GM21529 (cell line): ENCODE results near the gene TUBG1.

Source experiments
- ATAC-seq: cut with Tn5 transposase; IDR thresholded peaks from one replicate; pipeline ENCODE4 v1.9.1; 2021; ENCODE audit not compliant: unreplicated experiment

TUBG1 gene

DNA sequence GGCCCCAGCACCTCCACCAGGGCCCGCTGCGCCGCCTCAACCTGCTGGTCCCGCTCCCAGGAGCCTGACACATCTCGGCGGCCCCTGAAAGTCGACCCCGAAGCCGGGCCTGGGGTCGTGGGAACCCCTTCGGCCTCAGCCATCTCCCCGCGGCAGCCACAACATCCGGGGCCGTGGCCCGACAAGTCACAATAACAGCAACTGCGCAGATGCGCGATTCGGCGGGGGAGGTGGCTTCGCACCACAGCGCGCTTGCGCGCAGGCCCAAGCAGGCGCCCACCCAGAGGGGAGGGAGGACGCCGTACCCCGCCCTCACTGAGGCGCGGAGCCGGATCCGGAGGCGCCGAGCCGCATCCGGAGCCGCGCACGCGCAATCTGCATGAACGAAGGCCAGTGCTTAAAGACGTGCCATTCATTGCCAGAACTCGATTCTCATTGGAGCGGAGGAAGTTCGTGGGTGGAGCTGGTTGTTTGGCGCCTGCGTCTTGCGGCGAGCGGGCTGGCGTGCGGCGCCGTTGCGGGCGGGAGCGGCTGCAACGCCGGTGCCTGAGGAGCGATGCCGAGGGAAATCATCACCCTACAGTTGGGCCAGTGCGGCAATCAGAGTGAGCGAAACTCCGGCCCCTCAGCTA lies at the start of gene TUBG1, which contains the start of gene RETREG3:
TSS of gene TUBG1 (plus strand) at position 502 of the 632 bp plus-strand sequence. CDS start at position 557, 55 bp downstream.
TSS of gene RETREG3 (minus strand) at position 193 of the 632 bp plus-strand sequence. CDS start at position 143, 50 bp downstream.
- peak; percentile 77 for ATAC-seq

DNA sequence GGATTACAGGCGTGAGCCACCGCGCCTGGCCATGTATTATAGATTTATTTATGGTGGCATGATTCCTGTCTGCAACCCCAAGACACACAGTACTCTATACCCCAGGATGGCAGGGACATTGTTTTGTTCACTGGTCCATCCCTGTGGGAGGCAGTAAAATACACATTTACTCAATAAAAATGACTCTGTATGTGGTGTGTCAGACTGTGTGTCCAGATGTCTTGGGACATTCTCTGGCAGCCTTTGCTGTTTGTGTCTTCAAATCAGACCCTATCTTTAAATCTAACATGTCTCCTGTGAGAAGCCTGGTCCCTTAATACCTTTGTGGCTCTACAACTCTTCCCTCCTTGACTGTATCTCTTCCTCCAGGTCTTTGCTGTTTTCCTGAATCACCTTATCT lies 49.2 kb upstream of the TUBG1 start:
- no peak for ATAC-seq

DNA sequence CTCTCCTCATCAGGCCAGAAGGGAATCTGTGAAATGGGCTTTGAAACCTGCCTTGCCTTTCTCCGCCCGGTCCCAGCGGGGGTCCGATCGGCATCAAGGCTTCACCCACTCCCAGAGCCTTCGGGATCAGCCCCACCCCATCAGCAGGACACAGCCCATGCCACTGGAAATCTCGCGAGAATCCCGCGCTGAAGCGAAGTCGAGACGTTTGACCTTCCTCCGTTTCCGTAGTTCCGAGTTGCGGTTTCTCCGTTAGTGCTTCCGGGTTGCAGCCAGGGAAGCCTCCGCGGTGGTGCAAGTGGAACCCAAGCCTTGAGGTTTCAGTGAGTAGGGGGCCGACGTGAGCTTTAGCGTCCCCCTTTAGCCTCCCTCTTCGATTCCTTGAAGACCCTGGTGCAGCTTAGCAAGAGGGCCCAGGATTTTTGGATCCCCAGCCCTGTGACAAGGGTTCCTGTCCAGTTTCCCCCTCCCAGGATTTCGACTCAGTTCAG lies 47.5 kb upstream of the TUBG1 start, which contains the start of gene COASY:
TSS of gene COASY (plus strand) at position 252 of the 491 bp plus-strand sequence. CDS start 475 bp downstream, outside the sequence.
- ATAC-seq, result no peak

DNA sequence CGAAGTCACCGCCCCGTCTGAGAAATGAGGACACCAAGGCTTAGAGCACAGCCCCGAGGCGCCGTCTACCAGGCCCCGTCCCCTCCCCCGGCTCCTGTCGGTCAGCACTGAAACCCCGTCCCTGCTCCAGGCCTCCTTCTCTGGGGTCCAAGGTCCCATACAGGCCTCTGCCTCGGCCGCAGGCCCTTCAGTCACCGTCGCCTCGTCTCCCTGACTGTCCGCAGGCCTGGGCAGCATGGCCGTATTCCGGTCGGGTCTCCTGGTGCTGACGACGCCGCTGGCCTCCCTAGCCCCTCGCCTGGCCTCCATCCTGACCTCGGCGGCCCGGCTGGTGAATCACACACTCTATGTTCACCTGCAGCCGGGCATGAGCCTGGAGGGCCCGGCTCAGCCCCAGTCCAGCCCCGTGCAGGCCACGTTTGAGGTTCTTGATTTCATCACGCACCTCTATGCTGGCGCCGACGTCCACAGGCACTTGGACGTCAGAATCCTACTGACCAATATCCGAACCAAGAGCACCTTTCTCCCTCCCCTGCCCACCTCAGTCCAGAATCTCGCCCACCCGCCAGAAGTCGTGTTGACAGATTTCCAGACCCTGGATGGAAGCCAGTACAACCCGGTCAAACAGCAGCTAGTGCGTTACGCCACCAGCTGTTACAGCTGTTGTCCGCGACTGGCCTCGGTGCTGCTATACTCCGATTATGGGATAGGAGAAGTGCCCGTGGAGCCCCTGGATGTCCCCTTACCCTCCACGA lies 46.9 kb upstream of the TUBG1 start:
- ATAC-seq, result no peak

DNA sequence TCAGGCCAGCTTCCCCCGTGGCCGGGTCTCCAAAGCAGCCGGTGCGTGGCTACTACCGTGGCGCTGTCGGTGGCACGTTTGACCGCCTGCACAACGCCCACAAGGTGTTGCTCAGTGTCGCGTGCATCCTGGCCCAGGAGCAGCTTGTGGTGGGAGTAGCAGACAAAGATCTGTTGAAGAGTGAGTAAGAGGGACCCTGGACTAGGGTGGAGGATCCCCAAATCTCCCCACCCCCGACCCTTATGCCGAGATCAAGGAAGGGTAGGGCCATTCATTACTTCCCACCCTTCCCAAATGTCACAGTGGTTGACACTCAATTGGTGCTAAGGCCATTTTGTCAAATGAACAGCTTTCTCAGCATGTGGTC lies 46.4 kb upstream of the TUBG1 start:
- ATAC-seq, result no peak

DNA sequence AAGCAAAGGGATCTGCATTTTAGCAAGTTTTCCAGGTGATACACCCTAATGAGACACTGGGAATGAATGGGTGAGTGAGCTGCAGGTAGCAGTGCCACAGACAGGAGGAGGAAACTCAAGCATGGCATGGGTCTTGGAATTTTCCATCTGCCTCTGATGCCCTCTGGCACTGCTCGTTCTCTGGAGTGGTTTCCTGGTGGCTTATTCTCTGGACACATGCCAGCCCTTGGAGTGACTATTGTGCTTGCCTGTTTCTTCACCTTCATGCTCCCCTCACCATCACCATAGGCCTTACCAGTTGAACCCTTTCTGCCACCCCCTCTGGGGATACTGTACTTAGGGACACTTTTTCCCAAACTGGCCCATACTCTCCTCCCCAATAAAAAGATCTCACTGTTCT lies 45.9 kb upstream of the TUBG1 start:
- ATAC-seq, result no peak

DNA sequence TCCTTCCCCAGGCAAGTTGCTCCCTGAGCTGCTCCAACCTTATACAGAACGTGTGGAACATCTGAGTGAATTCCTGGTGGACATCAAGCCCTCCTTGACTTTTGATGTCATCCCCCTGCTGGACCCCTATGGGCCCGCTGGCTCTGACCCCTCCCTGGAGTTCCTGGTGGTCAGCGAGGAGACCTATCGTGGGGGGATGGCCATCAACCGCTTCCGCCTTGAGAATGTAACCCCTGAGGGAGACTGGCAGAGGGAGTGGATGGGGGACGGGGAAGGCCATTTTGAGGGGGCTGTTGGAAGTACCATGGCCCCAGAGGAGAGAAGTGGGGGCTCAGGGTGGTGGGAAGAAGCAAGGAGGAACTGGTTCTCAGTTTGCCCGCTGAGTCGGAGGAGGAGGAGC lies 45.5 kb upstream of the TUBG1 start:
- no peak for ATAC-seq

DNA sequence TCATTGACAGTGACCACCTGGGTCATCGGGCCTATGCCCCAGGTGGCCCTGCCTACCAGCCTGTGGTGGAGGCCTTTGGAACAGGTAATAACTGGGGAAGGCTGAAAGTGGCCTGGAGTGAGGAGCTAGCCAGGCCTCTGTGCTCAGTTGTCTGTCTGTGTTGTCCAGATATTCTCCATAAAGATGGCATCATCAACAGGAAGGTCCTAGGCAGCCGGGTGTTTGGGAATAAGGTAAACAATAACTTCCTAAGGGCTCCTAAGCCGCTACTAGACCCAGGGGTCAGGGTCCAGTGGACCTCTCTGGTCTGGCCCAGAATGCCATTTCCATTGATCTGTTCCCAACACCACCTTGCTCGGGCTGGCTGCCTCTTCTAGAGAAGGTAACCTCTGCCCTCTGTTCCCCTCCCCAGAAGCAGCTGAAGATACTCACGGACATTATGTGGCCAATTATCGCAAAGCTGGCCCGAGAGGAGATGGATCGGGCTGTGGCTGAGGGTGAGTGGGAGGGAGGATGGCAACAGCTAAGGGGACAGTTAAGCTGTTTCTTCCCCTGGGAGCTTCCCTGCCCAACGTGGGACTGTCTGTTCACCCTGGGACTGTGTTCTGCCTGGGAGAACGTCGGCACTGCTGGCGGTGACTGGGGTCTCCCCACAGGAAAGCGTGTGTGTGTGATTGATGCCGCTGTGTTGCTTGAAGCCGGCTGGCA lies 44.5 kb upstream of the TUBG1 start:
- ATAC-seq, result no peak

DNA sequence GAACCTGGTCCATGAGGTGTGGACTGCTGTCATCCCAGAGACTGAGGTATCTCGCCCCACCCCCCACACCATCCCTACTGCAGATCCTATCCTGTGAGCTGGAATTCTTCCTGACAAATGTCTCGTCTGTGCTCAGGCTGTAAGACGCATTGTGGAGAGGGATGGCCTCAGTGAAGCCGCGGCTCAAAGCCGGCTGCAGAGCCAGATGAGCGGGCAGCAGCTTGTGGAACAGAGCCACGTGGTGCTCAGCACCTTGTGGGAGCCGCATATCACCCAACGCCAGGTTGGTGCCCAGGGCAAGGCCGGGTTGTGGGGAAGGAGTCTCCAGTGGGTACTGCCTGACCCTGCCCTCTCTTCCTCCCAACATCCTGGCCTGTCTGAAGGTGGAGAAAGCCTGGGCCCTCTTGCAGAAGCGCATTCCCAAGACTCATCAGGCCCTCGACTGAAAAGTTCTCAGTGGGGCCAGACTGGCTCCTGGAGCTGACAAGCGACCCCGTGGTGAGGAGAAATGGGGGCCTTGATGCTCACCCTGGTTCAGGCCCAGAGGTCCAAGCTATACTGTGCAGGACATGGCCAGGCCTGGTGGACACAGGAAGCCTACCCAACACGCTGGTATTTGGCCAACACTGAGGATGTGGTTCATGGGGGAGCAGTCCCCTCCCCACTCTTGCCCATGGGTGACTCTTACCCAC lies 43.8 kb upstream of the TUBG1 start:
- ATAC-seq, result no peak

DNA sequence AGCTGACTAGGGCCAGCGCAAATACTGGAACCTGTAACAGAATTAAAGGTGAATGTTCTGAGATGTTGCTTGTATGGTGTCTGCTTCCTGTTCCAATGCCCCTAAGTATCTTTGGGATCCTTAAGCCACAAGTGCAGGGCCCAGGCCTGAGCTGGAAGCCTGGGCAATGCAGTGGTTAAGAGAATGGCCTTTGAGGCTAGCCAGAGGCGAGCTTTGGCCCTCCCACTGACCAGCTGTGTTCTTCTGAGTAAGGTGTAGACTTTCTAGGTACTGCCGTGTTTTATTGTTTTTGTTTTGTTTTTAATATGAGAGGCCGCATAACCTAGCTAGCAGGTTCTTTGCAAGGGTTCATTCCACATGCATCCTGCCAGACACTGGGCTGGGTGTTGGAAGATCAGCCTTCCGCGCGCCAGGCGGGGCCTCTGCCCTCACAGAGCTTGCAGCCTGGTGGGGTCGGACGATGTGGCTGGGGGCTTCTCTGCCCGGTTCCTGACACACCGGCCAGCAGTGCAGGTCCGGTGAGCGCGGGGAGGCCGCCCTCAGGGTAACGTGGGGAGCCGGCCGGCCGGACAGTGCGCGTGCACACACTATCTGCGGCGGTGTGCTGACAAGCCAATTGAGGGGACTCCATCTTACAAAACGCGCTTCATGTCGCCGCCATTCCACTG lies 43.1 kb upstream of the TUBG1 start:
- no peak for ATAC-seq

DNA sequence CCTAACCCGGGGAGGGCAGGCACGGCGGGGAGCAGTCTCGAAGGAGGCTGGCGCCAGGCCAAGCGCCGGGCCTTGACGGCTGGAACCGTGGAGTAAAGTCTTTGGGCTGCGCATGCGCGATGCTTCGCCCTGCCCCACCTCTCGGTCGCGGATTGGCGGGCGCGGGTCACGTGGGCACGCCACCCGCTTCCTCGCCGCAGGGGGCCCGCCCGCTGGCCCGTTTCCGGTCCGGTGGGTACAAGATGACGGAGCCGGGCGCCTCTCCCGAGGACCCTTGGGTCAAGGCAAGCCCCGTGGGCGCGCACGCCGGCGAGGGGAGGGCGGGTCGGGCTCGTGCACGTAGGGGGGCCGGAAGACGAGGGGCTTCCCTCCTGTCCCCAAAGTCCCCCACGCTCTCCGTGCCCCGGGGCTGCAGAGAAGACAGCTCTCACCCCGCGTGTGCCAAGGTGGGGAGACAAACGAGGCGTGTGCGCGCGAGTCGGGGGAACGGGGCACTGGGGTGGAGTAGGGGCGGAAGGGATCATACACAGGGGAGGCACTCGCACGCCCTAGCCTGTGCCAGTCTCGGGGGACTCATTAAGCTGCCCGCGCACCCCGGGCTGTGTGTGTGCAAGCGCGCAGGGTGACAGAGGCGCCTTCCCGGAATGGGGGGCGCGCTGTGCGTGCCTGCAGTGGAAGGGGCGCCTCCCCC lies 42.5 kb upstream of the TUBG1 start, which contains the start of gene MLX:
TSS of gene MLX (plus strand) at position 218 of the 691 bp plus-strand sequence. CDS start at position 243, 25 bp downstream.
- no peak for ATAC-seq

DNA sequence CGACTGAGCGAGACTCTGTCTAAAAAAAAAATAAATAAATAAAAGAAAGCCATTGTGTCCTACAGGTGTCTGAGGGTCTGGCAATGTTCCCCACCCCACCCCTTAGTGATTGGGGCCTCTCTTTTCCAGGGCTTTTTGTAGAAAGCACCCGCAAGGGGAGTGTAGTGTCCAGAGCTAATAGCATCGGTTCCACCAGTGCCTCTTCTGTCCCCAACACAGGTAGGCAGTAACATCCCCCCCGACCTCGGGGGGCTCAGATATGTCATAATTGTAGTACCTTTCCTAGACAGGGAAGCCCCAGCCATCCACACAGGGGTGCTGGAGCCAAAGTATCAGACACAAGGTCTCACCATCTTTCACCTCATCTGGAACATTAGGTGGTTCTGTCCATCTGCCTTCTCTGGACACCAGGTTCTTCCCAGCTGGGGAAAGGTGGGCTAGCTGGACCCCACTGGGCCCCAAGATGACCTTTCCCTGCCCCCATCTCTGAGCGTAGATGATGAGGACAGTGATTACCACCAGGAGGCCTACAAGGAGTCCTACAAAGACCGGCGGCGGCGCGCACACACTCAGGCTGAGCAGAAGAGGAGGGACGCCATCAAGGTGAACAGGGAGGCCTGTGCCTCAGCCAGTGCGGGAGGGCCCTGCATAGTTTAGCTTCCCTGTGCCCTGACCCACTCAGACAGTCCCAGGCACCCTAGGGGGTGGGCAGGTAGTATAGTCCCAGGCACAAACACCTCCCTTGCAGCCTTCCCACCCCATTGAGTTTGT lies 41.0 kb upstream of the TUBG1 start:
- ATAC-seq, result no peak

DNA sequence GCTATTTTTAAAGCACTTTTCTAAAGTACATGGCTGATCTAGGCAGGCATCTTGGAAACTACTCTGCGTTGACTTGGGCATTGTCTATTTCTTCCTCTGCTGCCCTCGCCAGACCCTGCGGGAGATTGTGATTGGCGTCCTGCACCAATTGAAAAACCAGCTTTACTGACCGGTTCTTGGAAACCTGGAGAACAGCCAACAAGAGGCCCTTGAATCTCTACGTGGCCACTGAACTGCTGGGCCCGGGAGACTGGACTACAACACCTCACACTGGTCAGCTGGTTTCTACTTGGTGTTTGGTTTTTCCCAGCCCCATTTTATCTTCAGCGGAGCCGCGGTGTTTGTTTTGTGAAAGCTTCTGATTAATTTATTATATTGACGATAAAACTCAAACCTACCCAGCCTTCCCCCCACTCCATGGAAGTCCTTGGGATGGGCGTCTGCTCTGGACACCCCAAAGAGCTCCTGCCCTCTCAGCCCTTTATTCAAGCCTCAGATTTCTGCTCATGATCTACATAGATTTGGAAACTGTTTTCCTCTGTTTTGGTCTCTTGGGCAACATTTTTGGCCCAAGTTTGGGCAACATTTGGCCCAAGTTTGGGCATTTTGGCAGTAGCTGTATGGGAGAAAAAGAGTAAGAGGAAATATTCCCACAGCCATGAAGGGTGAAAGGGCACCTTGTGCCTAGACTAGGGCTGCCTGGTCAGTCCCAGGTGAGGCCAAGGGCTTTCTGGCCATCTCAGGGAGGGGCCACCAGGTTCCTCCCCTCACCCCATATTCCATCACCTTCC lies 37.9 kb upstream of the TUBG1 start:
- ATAC-seq, result no peak

DNA sequence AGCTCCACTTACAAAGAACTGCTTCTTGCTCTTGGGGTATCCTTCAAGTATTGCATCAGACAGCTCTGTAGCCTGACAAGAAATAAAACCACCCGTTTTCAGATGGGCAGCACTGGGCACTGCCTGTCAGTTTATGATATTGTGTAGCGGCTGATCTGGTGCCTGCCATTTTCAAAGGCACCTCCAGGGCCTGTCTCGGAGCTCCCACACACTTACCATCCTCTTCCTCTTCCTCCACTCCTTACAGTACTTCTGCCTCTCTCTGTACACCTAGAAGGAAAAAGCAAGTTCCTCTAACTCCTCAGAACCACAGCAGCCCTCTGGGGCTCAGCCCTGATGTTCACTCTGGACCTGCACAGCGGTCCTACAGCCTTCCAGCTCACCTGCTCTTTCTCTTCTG lies 36.4 kb upstream of the TUBG1 start:
- no peak for ATAC-seq

DNA sequence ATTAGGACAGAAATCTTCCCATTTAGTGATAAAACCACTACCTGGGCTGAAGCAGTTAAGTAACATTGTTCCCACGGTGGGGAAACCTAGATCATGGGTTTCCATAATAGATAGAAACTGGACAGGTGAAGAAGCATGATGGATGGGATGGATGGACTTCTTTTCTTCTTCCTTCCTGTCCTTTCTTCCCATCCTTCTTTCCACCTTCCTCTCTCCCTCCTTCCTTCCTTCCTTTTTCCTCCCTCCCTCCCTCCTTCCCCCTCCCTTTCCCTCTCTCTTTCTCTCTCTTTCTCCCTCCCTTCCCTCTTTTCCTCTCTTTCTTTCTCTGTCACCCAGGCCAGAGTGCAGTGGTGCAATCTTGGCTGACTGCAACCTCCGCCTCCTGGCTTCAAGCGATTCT lies 35.0 kb upstream of the TUBG1 start:
- no peak for ATAC-seq

DNA sequence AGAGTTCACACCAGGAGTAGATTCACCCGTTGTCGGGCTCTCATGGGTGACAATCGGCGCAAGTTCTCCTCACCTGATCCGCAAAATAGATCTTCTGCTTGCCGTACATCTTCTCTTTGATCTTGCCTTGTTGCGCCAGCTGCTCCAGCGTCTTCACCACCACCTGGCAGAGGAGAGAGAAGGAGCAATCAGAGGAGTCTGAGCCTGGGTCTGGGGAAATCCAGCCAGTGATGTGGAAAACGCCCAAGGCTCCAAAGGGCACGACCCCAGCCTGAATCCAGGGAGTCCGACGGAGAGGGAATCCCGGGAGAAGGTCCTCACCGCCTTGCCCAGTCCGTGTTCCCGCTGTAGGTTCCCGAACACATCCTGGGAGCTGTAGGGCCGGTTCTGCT lies 32.3 kb upstream of the TUBG1 start:
- ATAC-seq, result no peak

DNA sequence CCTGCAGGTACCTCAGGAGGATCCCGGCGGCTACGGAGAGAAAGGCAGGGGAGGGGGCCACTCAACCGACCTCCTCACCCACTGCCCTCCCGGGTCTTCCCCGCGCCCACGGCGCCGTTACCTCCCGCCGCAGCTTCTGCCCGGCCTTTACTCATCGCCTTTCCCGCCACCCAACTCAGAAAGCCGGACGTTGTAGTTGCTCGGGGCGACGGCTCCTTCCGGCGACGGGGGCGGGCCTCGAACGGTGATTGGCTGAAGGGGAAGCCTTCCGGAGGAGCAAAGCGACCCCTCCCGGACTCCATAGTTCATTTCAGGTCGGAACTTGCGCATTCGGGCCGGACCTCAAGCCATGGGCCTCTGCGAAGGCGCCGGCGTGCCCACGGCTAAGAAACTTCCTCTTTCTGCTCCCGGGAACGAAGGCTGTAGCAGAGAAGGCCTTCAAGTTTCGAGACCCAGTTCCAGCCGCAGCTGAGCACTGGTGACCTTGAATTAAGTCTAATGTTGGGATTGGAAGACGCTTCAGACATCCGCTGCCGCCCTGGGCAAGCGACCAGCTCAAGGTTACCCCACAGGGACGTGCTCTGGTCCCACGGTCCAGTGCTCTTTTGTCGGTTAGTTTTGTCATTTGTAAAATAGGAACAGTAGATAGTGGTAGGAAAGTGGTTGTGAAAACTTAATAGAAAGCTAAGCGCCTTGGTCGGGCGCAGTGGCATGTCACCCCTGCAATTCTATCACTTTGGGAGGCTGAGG lies 31.8 kb upstream of the TUBG1 start, which contains the start of gene PSMC3IP:
TSS of gene PSMC3IP (minus strand) at position 198 of the 750 bp plus-strand sequence. CDS start at position 155, 43 bp downstream.
- ATAC-seq, result peak; percentile 69
